ENCODE measurements around the gene VMAC.

VMAC gene

GRCh38 chr19:5929179-5929578, 24.5 kb downstream of the VMAC start:
- H3K4me1 ChIP-seq (ENCODE audit: control insufficient read depth, insufficient read depth, low read length): no peaks in the 10 kb centered on the region
- no peak overlapping the region for H3K4me3 ChIP-seq (ENCODE audit: low read depth, low read length)
- H3K9ac ChIP-seq (ENCODE audit: low read depth, low read length): no peak overlapping the region
- H3K9me3 ChIP-seq (ENCODE audit: control insufficient read depth, insufficient read depth, low read length): no peaks in the 10 kb centered on the region
- H3K27me3 ChIP-seq (ENCODE audit: control insufficient read depth, insufficient read depth, low read length): no peaks in the 10 kb centered on the region
- peaks cover 57% of the 10 kb centered on the region for H3K36me3 ChIP-seq (ENCODE audit: control insufficient read depth, insufficient read depth, low read length)

GRCh38 chr19:5929625-5930024, 25.0 kb downstream of the VMAC start:
- Histone ChIP-seq H3K9me3 (ENCODE audit: control insufficient read depth, insufficient read depth, low read length) (no peaks in the 10 kb centered on the region), H3K36me3 (ENCODE audit: control insufficient read depth, insufficient read depth, low read length) (peaks cover 52% of the 10 kb centered on the region), H3K9ac (ENCODE audit: low read depth, low read length) (no peak overlapping the region), H3K4me3 (ENCODE audit: low read depth, low read length) (no peak overlapping the region), H3K27me3 (ENCODE audit: control insufficient read depth, insufficient read depth, low read length) (no peaks in the 10 kb centered on the region), H3K4me1 (ENCODE audit: control insufficient read depth, insufficient read depth, low read length) (no peaks in the 10 kb centered on the region)

GRCh38 chr19:5931251-5931650, 26.6 kb downstream of the VMAC start:
- H3K27me3 ChIP-seq (ENCODE audit: control insufficient read depth, insufficient read depth, low read length): no peaks in the 10 kb centered on the region
- no peaks in the 10 kb centered on the region for H3K9me3 ChIP-seq (ENCODE audit: control insufficient read depth, insufficient read depth, low read length)
- no peak overlapping the region for H3K9ac ChIP-seq (ENCODE audit: low read depth, low read length)
- H3K4me1 ChIP-seq (ENCODE audit: control insufficient read depth, insufficient read depth, low read length): no peaks in the 10 kb centered on the region
- H3K4me3 ChIP-seq (ENCODE audit: low read depth, low read length): no peak overlapping the region
- peaks cover 39% of the 10 kb centered on the region for H3K36me3 ChIP-seq (ENCODE audit: control insufficient read depth, insufficient read depth, low read length)

GRCh38 chr19:5932146-5932545, 27.5 kb downstream of the VMAC start:
- no peaks in the 10 kb centered on the region for H3K4me1 ChIP-seq (ENCODE audit: control insufficient read depth, insufficient read depth, low read length)
- no peaks in the 10 kb centered on the region for H3K27me3 ChIP-seq (ENCODE audit: control insufficient read depth, insufficient read depth, low read length)
- peaks cover 40% of the 10 kb centered on the region for H3K36me3 ChIP-seq (ENCODE audit: control insufficient read depth, insufficient read depth, low read length)
- H3K9ac ChIP-seq (ENCODE audit: low read depth, low read length): no peak overlapping the region
- H3K9me3 ChIP-seq (ENCODE audit: control insufficient read depth, insufficient read depth, low read length): no peaks in the 10 kb centered on the region
- no peak overlapping the region for H3K4me3 ChIP-seq (ENCODE audit: low read depth, low read length)

- Histone ChIP-seq H3K27me3 (ENCODE audit: control insufficient read depth, insufficient read depth, low read length) (no peaks in the 10 kb centered on the region), H3K4me3 (ENCODE audit: low read depth, low read length) (no peak overlapping the region), H3K9me3 (ENCODE audit: control insufficient read depth, insufficient read depth, low read length) (no peaks in the 10 kb centered on the region), H3K36me3 (ENCODE audit: control insufficient read depth, insufficient read depth, low read length) (peaks cover 39% of the 10 kb centered on the region), H3K9ac (ENCODE audit: low read depth, low read length) (no peak overlapping the region), H3K4me1 (ENCODE audit: control insufficient read depth, insufficient read depth, low read length) (no peaks in the 10 kb centered on the region)
Measured at GRCh38 chr19:5932609-5933262, 28.1 kb downstream of the VMAC start.

GRCh38 chr19:5933391-5934068, 28.9 kb downstream of the VMAC start:
- Histone ChIP-seq H3K4me1 (ENCODE audit: control insufficient read depth, insufficient read depth, low read length) (no peaks in the 10 kb centered on the region), H3K4me3 (ENCODE audit: low read depth, low read length) (no peak overlapping the region), H3K27me3 (ENCODE audit: control insufficient read depth, insufficient read depth, low read length) (no peaks in the 10 kb centered on the region), H3K9me3 (ENCODE audit: control insufficient read depth, insufficient read depth, low read length) (no peaks in the 10 kb centered on the region), H3K36me3 (ENCODE audit: control insufficient read depth, insufficient read depth, low read length) (peaks cover 39% of the 10 kb centered on the region), H3K9ac (ENCODE audit: low read depth, low read length) (no peak overlapping the region)

- H3K27me3 ChIP-seq (ENCODE audit: control insufficient read depth, insufficient read depth, low read length): no peaks in the 10 kb centered on the region
- no peak overlapping the region for H3K4me3 ChIP-seq (ENCODE audit: low read depth, low read length)
- H3K9ac ChIP-seq (ENCODE audit: low read depth, low read length): no peak overlapping the region
- peaks cover 36% of the 10 kb centered on the region for H3K36me3 ChIP-seq (ENCODE audit: control insufficient read depth, insufficient read depth, low read length)
- H3K9me3 ChIP-seq (ENCODE audit: control insufficient read depth, insufficient read depth, low read length): no peaks in the 10 kb centered on the region
- no peaks in the 10 kb centered on the region for H3K4me1 ChIP-seq (ENCODE audit: control insufficient read depth, insufficient read depth, low read length)
Measured at GRCh38 chr19:5934069-5934401, 29.4 kb downstream of the VMAC start.

- Histone ChIP-seq H3K4me3 (ENCODE audit: low read depth, low read length) (no peak overlapping the region), H3K4me1 (ENCODE audit: control insufficient read depth, insufficient read depth, low read length) (no peaks in the 10 kb centered on the region), H3K9ac (ENCODE audit: low read depth, low read length) (no peak overlapping the region), H3K9me3 (ENCODE audit: control insufficient read depth, insufficient read depth, low read length) (no peaks in the 10 kb centered on the region), H3K27me3 (ENCODE audit: control insufficient read depth, insufficient read depth, low read length) (no peaks in the 10 kb centered on the region), H3K36me3 (ENCODE audit: control insufficient read depth, insufficient read depth, low read length) (peaks cover 34% of the 10 kb centered on the region)
Measured at GRCh38 chr19:5934774-5935472, 30.3 kb downstream of the VMAC start.

GRCh38 chr19:5935473-5936291, 31.0 kb downstream of the VMAC start:
- Histone ChIP-seq H3K27me3 (ENCODE audit: control insufficient read depth, insufficient read depth, low read length) (no peaks in the 10 kb centered on the region), H3K4me3 (ENCODE audit: low read depth, low read length) (no peak overlapping the region), H3K36me3 (ENCODE audit: control insufficient read depth, insufficient read depth, low read length) (peaks cover 37% of the 10 kb centered on the region), H3K9me3 (ENCODE audit: control insufficient read depth, insufficient read depth, low read length) (no peaks in the 10 kb centered on the region), H3K9ac (ENCODE audit: low read depth, low read length) (no peak overlapping the region), H3K4me1 (ENCODE audit: control insufficient read depth, insufficient read depth, low read length) (no peaks in the 10 kb centered on the region)

- Histone ChIP-seq H3K4me1 (ENCODE audit: control insufficient read depth, insufficient read depth, low read length) (no peaks in the 10 kb centered on the region), H3K27me3 (ENCODE audit: control insufficient read depth, insufficient read depth, low read length) (no peaks in the 10 kb centered on the region), H3K4me3 (ENCODE audit: low read depth, low read length) (no peak overlapping the region), H3K36me3 (ENCODE audit: control insufficient read depth, insufficient read depth, low read length) (peaks cover 36% of the 10 kb centered on the region), H3K9me3 (ENCODE audit: control insufficient read depth, insufficient read depth, low read length) (no peaks in the 10 kb centered on the region), H3K9ac (ENCODE audit: low read depth, low read length) (no peak overlapping the region)
Measured at GRCh38 chr19:5936292-5936592, 31.6 kb downstream of the VMAC start.

GRCh38 chr19:5937550-5937949, 32.9 kb downstream of the VMAC start:
- Histone ChIP-seq H3K4me1 (ENCODE audit: control insufficient read depth, insufficient read depth, low read length) (no peaks in the 10 kb centered on the region), H3K4me3 (ENCODE audit: low read depth, low read length) (no peak overlapping the region), H3K27me3 (ENCODE audit: control insufficient read depth, insufficient read depth, low read length) (no peaks in the 10 kb centered on the region), H3K36me3 (ENCODE audit: control insufficient read depth, insufficient read depth, low read length) (peaks cover 41% of the 10 kb centered on the region), H3K9ac (ENCODE audit: low read depth, low read length) (no peak overlapping the region), H3K9me3 (ENCODE audit: control insufficient read depth, insufficient read depth, low read length) (no peaks in the 10 kb centered on the region)

Measured in iPS-15b (cell line).